Uterus (tissue), 2 donors: Measurements from ENCODE around the gene CCNB2.

Experiments
- CTCF ChIP-seq, 4 experiments: fragments of 200-600 bp in 2 of 4; fragments of 450-650 bp in 2 of 4; sonication (generic) in 2 of 4; IDR thresholded peaks; one replicate each; pipeline ENCODE4 v1.5.1; 2016 to 2019; ENCODE audit warnings: antibody characterized with exemption in 4 of 4, mild to moderate bottlenecking in 2 of 4, moderate library complexity in 1 of 4
- POLR2A ChIP-seq, 2 donors: fragments of 450-650 bp; IDR thresholded peaks; one replicate each; pipeline ENCODE4 v1.6.1; 2016; ENCODE audit warnings: antibody characterized with exemption in 2 of 2, mild to moderate bottlenecking in 1 of 2, moderate library complexity in 1 of 2

GRCh38 chr15:59153466-59153865, 48.5 kb downstream of the CCNB2 start:
- no peak for TF ChIP-seq CTCF (IDR thresholded peaks at IDR 0.05)
- TF ChIP-seq POLR2A (IDR thresholded peaks at IDR 0.05): no peak
